SK-N-SH (cell line): ENCODE measurements around the gene MNX1. TPM values are rescaled to one million over a fixed set of nuclear protein-coding genes. Genes with fewer than 3 reads are reported as not detected.

ENCODE experiments used
- CTCF ChIA-PET: fragments of 300-600, 350-600 bp; formaldehyde crosslinking; extraction: SDS; loops from one replicate; lab custom pipeline; 2021; lab: Yijun Ruan, JAX
- POLR2A ChIA-PET: fragments of 350-600 bp; sonication (Branson Sonifier 250); formaldehyde crosslinking; extraction: SDS; loops from one replicate; lab custom pipeline; 2020; ENCODE audit warnings: antibody characterized with exemption, inconsistent platforms; lab: Yijun Ruan, JAX
- DNase-seq: peaks from one replicate; pipeline ENCODE4 v3.0.0; 2012
- H2AFZ ChIP-seq: fragments of 200-600 bp; sonication (generic); 2 replicates; pipeline ENCODE4 v1.8.1; 2016; ENCODE audit warnings: antibody characterized with exemption, mild to moderate bottlenecking, low read depth
- H3F3A ChIP-seq: fragments of 200-600 bp; sonication (generic); replicated peaks from 2 replicates; pipeline ENCODE3; 2016; ENCODE audit warnings: antibody characterized with exemption, mild to moderate bottlenecking; ENCODE audit not compliant: insufficient read depth
- H3K27ac ChIP-seq, 2 experiments: fragments of 200-500 bp in 1 of 2; fragments of 200-600 bp in 1 of 2; sonication (Bioruptor generic) in 1 of 2; sonication (generic), shearing (Covaris generic) in 1 of 2; 2 replicates each; pipeline versions ENCODE4 v1.5.1 to v1.6.1; 2014 to 2016; ENCODE audit warnings: low read depth in 2 of 2, inconsistent platforms in 1 of 2, low read length in 1 of 2, mild to moderate bottlenecking in 1 of 2, mixed read lengths in 1 of 2
- H3K27me3 ChIP-seq: fragments of 200-600 bp; sonication (generic), shearing (Covaris generic); 2 replicates; pipeline ENCODE4 v1.6.1; 2016; ENCODE audit warnings: mixed run types; ENCODE audit not compliant: insufficient read depth
- H3K36me3 ChIP-seq, 2 experiments: fragments of 200-500 bp in 1 of 2; fragments of 200-600 bp in 1 of 2; sonication (Bioruptor generic) in 1 of 2; sonication (generic) in 1 of 2; replicated peaks in 1 of 2; 2 replicates each; pipeline versions ENCODE3 to v1.5.1; 2014 to 2016; ENCODE audit warnings: low read length in 1 of 2, mild to moderate bottlenecking in 1 of 2; ENCODE audit not compliant: insufficient read depth in 2 of 2, control insufficient read depth in 1 of 2
- H3K4me1 ChIP-seq, 2 experiments: fragments of 200-500 bp in 1 of 2; fragments of 200-600 bp in 1 of 2; sonication (Bioruptor generic) in 1 of 2; sonication (generic), shearing (Covaris generic) in 1 of 2; 2 replicates each; pipeline versions ENCODE4 v1.5.1 to v1.6.1; 2014 to 2016; ENCODE audit warnings: low read depth in 1 of 2, low read length in 1 of 2, mixed run types in 1 of 2; ENCODE audit not compliant: insufficient read depth in 2 of 2, control insufficient read depth in 1 of 2
- H3K4me2 ChIP-seq: fragments of 200-600 bp; sonication (generic), shearing (Covaris generic); 2 replicates; pipeline ENCODE4 v1.6.1; 2017; ENCODE audit warnings: mixed run types
- H3K4me3 ChIP-seq, 2 experiments: fragments of 200-500 bp in 1 of 2; fragments of 200-600 bp in 1 of 2; sonication (Bioruptor generic) in 1 of 2; sonication (generic), shearing (Covaris generic) in 1 of 2; 2 replicates each; pipeline versions ENCODE4 v1.5.1 to v1.8.1; 2014 to 2016; ENCODE audit warnings: low read depth in 2 of 2, inconsistent platforms in 1 of 2, low read length in 1 of 2, mild to moderate bottlenecking in 1 of 2, mixed read lengths in 1 of 2, moderate library complexity in 1 of 2
- H3K79me2 ChIP-seq: fragments of 200-600 bp; sonication (generic); 2 replicates; pipeline ENCODE4 v1.8.1; 2017; ENCODE audit warnings: mild to moderate bottlenecking; ENCODE audit not compliant: insufficient read depth
- H3K9ac ChIP-seq: fragments of 200-600 bp; sonication (generic); 2 replicates; pipeline ENCODE4 v1.6.1; 2017; ENCODE audit warnings: mixed run types
- H3K9me2 ChIP-seq: fragments of 200-600 bp; sonication (generic); 2 replicates; pipeline ENCODE4 v1.6.1; 2017; ENCODE audit warnings: mixed run types
- H3K9me3 ChIP-seq: fragments of 200-600 bp; sonication (generic); 2 replicates; pipeline ENCODE4 v1.6.1; 2017; ENCODE audit warnings: mixed run types, mild to moderate bottlenecking, moderate library complexity
- H4K20me1 ChIP-seq: fragments of 200-600 bp; sonication (generic); 2 replicates; pipeline ENCODE4 v1.6.1; 2017; ENCODE audit warnings: mild to moderate bottlenecking, mixed run types; ENCODE audit not compliant: insufficient read depth
- CTCF ChIP-seq: fragments of 200-600 bp; sonication (generic); IDR thresholded peaks from 2 replicates; pipeline ENCODE4 v1.6.1; 2017; ENCODE audit warnings: antibody characterized with exemption, mild to moderate bottlenecking, moderate library complexity
- ELF1 ChIP-seq: IDR thresholded peaks from 2 replicates; pipeline ENCODE4 v1.4.0; 2012
- EZH2phosphoT487 ChIP-seq: fragments of 200-600 bp; sonication (generic); IDR thresholded peaks from 2 replicates; pipeline ENCODE4 v1.6.1; 2017; ENCODE audit warnings: low read depth, mixed run types, mild to moderate bottlenecking, antibody characterized with exemption, moderate library complexity, borderline replicate concordance
- FOSL2 ChIP-seq: IDR thresholded peaks from 2 replicates; pipeline ENCODE4 v1.4.0; 2012; ENCODE audit warnings: low read depth, mild to moderate bottlenecking, moderate library complexity, borderline replicate concordance
- FOXM1 ChIP-seq: IDR thresholded peaks from 2 replicates; pipeline ENCODE4 v1.4.0; 2012; ENCODE audit warnings: low read depth, mild to moderate bottlenecking
- GATA2 ChIP-seq: sonication (generic); formaldehyde crosslinking; IDR thresholded peaks from 2 replicates; pipeline ENCODE4 v1.5.0; 2020; ENCODE audit warnings: mild to moderate bottlenecking, missing genetic modification reagents
- MAX ChIP-seq: IDR thresholded peaks from 2 replicates; pipeline ENCODE4 v1.4.0; 2012; ENCODE audit warnings: low read depth
- MEF2A ChIP-seq: IDR thresholded peaks from 2 replicates; pipeline ENCODE4 v1.4.0; 2012; ENCODE audit warnings: low read depth, borderline replicate concordance
- MXI1 ChIP-seq: IDR thresholded peaks from 2 replicates; pipeline ENCODE4 v1.6.1; 2012; ENCODE audit warnings: mild to moderate bottlenecking, low read depth, low read length, improper control_type of control experiment
- NRF1 ChIP-seq: IDR thresholded peaks from 2 replicates; pipeline ENCODE4 v1.6.1; 2012; ENCODE audit warnings: low read depth, mild to moderate bottlenecking, low read length
- PBX3 ChIP-seq: IDR thresholded peaks from 2 replicates; pipeline ENCODE4; 2012
- POLR2AphosphoS5 ChIP-seq: IDR thresholded peaks from 2 replicates; pipeline ENCODE4 v1.6.1; 2012; ENCODE audit warnings: low read depth, low read length
- RAD21 ChIP-seq: IDR thresholded peaks from 2 replicates; pipeline ENCODE4 v1.6.1; 2012; ENCODE audit warnings: mild to moderate bottlenecking, low read length
- RCOR1 ChIP-seq: fragments of 150-350 bp; IDR thresholded peaks from 2 replicates; pipeline ENCODE4 v1.6.1; 2017; ENCODE audit warnings: antibody characterized with exemption, low read length
- REST ChIP-seq: IDR thresholded peaks from 2 replicates; pipeline ENCODE4 v1.6.1; 2012; ENCODE audit warnings: mild to moderate bottlenecking, low read depth, low read length, moderate library complexity
- RXRA ChIP-seq: IDR thresholded peaks from 2 replicates; pipeline ENCODE4 v1.4.0; 2012; ENCODE audit warnings: low read depth, mild to moderate bottlenecking, borderline replicate concordance
- SIN3A ChIP-seq: IDR thresholded peaks from 2 replicates; pipeline ENCODE4 v1.6.1; 2012; ENCODE audit warnings: low read depth, mild to moderate bottlenecking, low read length, moderate library complexity, borderline replicate concordance
- SMC3 ChIP-seq: IDR thresholded peaks from 2 replicates; pipeline ENCODE4 v1.6.1; 2012; ENCODE audit warnings: low read depth, low read length, improper control_type of control experiment
- TAF1 ChIP-seq: IDR thresholded peaks from 2 replicates; pipeline ENCODE4 v1.6.1; 2012; ENCODE audit warnings: low read depth, mild to moderate bottlenecking, low read length, moderate library complexity, borderline replicate concordance
- USF1 ChIP-seq: IDR thresholded peaks from 2 replicates; pipeline ENCODE4 v1.4.0; 2012; ENCODE audit warnings: low read depth, borderline replicate concordance
- WGBS: methylation state at CpG from one replicate; pipeline ENCODE4 v1.1.6; 2017; ENCODE audit warnings: low lambda C conversion rate; 5-methylcytosine and 5-hydroxymethylcytosine counted together
- polyA plus RNA-seq, 3 experiments: library from polyadenylated mRNA; depleted of rRNA; stranded (reverse); fragments of >200 nt; gene quantifications; 2 replicates each; pipeline ENCODE4 v1.2.3, GENCODE V29; 2012

MNX1 gene
- polyA plus RNA-seq, 1 of the 3 experiments (the other 2 are of a cell fraction) = not detected

- no peaks in the 10 kb centered on the region for H3K36me3 ChIP-seq
Observed at GRCh38 chr7:157037635-157038034, 27.2 kb upstream of the MNX1 start.

More at GRCh38 chr7:157037635-157038034, 27.2 kb upstream of the MNX1 start:
- Histone ChIP-seq H3K4me3 (no peak overlapping the region), H3K27ac (no peak overlapping the region), H3K9me2 (no peaks in the 10 kb centered on the region), H4K20me1 (no peaks in the 10 kb centered on the region), H3K9me3 (no peaks in the 10 kb centered on the region; the same call in 1 of the 2 replicates), H3K4me2 (no peak overlapping the region), H3K27me3 (peaks cover 81% of the 10 kb centered on the region), H3K79me2 (no peaks in the 10 kb centered on the region), H3F3A (no peaks in the 10 kb centered on the region), H2AFZ (no peak overlapping the region), H3K4me1 (peaks cover 0 to 11% of the 10 kb centered on the region in 2 experiments; a peak in 1 of 4 replicates), H3K9ac (no peak overlapping the region)
- no peak for DNase-seq
- 37% methylated on average over 9 of the region's 9 CpGs for WGBS
- ChIA-PET POLR2A (no interaction called here), CTCF (no interaction called here)
- TF ChIP-seq SMC3 (no peak), TAF1 (no peak), EZH2phosphoT487 (no peak), RCOR1 (no peak), RAD21 (no peak), MXI1 (no peak), POLR2AphosphoS5 (no peak), SIN3A (no peak), REST (no peak), NRF1 (no peak), FOSL2 (no peak), GATA2 (no peak), PBX3 (no peak), FOXM1 (no peak), RXRA (no peak), ELF1 (no peak), MAX (no peak), CTCF (no peak), USF1 (no peak), MEF2A (no peak)
